Mononuclear cell (primary cell): ENCODE results near the gene IRF8. TPM values are rescaled to one million over a fixed set of nuclear protein-coding genes. Genes with fewer than 3 reads are reported as not detected.
"Not testable (repeated sequence)": the region's sequence is repeated elsewhere in the genome, so short reads cannot be mapped to it uniquely, and the experiment has no call there.

ENCODE experiments used
- H3K27me3 ChIP-seq: 2 replicates; pipeline ENCODE4 v1.6.0; 2011; ENCODE audit warnings: low read length, control low read depth; ENCODE audit not compliant: insufficient read depth
- H3K4me1 ChIP-seq: 2 replicates; pipeline ENCODE4 v1.5.1; 2011; ENCODE audit warnings: mild to moderate bottlenecking, low read length, control low read depth; ENCODE audit not compliant: insufficient read depth
- H3K4me3 ChIP-seq: 2 replicates; pipeline ENCODE4 v1.5.1; 2011; ENCODE audit warnings: mild to moderate bottlenecking, low read length, moderate library complexity
- H3K9me3 ChIP-seq: 2 replicates; pipeline ENCODE4 v1.5.1; 2011; ENCODE audit warnings: low read depth, mild to moderate bottlenecking, control low read depth, low read length
- total RNA-seq: library from RNA; depleted of rRNA; stranded (reverse); fragments of >200 nt; gene quantifications from one replicate; pipeline ENCODE4 v1.2.3, GENCODE V29; 2012

Gene IRF8, protein sequence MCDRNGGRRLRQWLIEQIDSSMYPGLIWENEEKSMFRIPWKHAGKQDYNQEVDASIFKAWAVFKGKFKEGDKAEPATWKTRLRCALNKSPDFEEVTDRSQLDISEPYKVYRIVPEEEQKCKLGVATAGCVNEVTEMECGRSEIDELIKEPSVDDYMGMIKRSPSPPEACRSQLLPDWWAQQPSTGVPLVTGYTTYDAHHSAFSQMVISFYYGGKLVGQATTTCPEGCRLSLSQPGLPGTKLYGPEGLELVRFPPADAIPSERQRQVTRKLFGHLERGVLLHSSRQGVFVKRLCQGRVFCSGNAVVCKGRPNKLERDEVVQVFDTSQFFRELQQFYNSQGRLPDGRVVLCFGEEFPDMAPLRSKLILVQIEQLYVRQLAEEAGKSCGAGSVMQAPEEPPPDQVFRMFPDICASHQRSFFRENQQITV
- 94.9 TPM for total RNA-seq

DNA sequence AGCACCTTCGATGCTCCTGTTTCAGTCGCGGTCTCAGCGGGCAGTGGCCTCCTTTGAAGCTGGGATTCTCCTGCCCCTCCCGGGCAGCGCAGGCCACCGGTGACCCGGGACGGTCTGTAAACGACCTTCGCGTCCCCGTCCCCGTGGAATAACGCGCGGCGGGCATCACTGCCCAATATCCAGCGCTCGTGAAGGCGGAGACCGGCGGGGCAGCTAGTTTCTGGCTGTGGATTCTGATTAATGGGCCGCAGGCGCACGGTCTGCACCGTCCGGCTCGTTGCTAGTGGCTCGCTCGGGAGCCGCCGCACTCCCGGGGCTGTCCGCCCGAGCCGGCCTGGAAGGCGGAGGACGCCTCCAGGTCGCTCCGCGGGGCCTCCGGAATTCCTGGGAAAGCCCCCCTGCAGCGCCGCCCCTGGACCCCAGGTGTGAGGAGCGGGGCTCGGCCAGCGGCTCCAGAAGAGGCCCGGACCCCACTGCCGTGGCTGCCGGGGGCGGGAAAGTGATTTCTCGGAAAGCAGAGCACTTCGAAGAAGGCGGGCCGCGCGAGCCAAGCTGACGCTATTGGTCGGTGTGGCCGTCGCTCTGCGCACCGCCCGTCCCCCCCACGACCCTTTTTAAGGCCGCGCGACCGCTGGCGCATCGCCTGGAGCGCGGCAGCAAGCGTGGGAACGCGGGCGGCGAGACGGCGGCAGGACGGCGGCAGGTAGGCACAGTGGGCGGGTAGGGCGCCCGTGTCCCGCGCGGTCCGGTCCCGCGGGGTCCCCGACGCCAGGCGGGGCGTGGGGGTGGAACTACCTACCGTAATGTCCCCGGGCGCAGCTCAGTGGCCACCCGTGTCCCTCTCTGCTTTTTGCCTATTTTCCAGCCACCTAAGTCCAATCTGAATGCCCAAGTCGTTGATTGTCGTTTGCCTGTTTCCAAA, at the start of gene IRF8:
Gene IRF8, plus strand, starts transcription at position 642 of the 922 bp plus-strand sequence. CDS start 3,854 bp downstream, outside the sequence.
- peaks cover 56% of the 10 kb centered on the region for H3K4me1 ChIP-seq
- peaks cover 4% of the 10 kb centered on the region for H3K27me3 ChIP-seq
- peak within 1 kb of the TSS; percentile 55 for H3K4me3 ChIP-seq
- H3K9me3 ChIP-seq: no peaks in the 10 kb centered on the region

DNA sequence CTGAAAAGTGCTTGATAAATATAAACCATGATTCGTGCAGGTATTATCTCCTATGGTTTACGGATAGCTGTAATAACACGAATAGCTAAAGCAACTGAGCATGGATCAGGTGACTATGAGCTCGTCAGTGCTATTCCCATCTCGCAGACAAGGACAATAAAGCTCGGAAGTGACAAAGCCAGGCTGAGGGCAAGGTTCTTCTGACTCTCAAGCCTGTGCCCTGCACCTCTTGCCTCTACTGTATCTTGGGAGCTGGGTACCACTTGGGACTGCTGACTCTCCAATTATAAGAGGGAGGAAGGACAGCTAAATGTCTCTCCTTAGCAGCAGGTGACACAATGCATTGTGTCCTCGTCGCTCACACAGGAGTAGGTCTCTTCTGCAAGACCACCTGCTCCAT, 49.6 kb upstream of the IRF8 start:
- H3K4me1 ChIP-seq: peaks cover 67% of the 10 kb centered on the region
- H3K27me3 ChIP-seq: no peaks in the 10 kb centered on the region
- H3K9me3 ChIP-seq: no peaks in the 10 kb centered on the region
- no peak overlapping the region for H3K4me3 ChIP-seq

DNA sequence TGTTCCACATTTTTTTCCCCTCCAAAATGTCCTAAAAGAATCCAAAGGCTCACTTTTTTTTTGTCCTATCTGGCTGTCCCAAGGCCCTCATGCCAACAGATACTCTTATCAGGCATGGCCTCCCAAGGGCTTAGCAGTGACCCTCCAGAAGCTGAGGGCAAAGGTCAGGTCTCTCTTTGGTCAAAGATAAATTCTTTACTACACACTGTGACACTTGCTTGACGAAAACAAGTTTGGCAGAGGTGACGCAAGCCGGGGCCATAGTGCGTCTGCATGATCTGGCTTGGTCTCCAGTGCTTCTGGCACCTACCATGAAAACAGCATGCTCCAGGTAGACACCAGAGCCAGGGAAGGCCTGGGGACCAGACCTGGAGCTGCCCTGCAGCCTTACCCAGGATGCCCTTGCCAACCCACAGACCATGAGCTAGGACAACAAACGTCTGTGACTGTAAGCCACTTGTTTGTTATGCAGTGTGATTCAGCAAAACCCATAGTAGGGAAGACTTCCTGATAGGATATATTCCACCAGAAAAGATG, 48.5 kb upstream of the IRF8 start:
- Histone ChIP-seq H3K9me3 (no peaks in the 10 kb centered on the region), H3K4me3 (no peak overlapping the region), H3K27me3 (no peaks in the 10 kb centered on the region), H3K4me1 (peaks cover 67% of the 10 kb centered on the region)

DNA sequence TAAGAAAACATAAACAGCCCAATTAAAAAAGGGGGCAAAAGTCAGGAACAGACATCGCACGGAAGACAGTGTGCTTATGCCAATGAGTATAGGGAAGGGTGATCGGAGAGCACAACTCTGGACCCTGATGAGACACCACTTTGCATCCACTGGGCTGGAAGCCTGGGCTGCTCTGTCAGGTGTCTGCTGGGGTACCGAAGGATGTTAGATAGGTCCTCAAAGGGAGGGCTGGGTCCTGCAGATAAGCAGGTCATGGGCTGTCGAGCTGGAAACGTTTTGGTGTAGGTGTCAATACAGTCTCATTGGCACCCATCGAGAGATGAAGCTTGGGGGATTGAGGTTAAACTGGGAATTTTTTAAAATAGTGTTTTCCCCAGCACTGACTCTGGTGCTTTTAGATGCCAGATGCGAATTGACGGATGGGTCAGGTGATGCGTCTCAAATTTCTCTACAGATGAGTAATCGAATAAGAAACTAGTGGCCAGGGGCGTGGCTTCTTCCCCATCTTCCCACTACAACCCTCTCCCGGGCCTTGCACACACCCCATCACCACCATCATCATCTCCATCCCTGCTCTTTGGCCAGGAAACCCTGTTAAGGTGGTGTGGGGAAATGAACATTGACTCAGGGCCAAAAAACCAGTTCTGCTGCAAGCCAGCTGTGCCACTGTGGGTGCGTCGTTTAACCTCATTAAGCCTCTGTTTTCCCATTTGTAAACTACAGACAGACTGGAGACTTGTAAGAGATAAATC, 47.8 kb upstream of the IRF8 start:
- H3K4me3 ChIP-seq: no peak overlapping the region
- H3K9me3 ChIP-seq: no peaks in the 10 kb centered on the region
- peaks cover 75% of the 10 kb centered on the region for H3K4me1 ChIP-seq
- no peaks in the 10 kb centered on the region for H3K27me3 ChIP-seq

DNA sequence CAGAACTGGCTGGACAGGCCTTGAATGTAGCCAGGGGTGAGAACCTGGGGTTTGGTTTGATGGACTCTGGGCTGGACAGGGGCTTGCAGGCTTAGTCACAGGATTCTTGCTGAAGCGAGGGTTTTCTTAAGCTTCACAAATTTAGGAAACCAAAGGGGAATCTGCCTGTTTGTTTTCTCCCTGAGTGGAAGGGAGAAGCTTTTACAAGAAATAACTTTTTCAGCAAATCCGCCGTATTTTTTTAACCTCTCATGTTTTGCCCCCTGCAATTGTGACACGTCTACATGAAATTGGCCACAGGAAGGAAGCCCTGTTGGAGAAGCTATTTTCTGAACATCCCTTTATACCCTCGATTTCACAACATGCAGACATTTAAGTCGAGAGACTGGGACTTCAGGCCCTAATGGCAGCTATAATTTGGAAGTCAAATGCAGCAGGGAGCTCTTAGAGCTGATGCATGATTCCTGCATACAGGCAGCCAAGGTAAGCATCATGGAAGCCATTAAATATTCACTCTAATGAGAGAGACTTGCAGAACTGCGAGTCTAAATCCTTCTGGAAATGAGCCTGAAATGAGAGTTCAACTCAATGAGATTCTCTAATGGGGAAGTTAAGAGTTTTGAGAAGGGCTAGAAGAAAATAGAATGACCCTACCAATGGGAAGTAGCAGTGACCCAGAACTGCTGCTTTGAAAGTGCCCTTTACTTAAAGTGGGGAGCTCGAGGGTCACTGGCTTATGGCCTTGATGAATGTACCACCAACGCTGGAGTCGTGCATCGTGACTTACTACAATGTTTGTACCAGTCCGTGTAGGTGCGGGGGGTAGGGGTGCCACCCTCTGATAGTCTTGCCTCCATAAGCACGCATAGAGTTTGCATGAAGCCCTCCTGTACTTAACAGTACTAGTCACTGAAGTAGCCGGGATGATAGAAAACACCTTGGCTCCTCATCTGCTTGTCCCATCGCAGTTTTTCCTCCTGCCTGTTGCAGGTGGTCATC, 45.1 kb upstream of the IRF8 start:
- Histone ChIP-seq H3K9me3 (no peaks in the 10 kb centered on the region), H3K4me1 (peaks cover 86% of the 10 kb centered on the region), H3K4me3 (no peak overlapping the region), H3K27me3 (no peaks in the 10 kb centered on the region)

DNA sequence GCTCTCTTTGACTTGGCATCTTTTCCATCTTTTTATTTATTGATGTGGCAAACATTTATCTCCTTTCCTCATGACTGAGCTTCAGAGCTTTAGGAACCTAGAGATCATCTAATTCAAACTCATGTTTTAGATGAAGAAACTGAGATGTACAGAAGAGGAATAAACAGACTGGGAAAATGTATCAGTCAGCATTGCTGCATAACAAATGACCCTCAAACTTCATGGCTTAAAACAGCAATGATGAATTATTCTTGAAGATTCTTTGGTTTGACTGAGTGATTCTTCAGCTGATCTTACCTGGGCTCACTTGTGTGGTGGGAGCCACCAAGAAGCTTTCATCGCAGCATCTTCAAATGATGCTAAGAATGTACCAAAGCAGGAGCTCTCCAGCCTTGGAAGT, 44.0 kb upstream of the IRF8 start:
- Histone ChIP-seq H3K27me3 (no peaks in the 10 kb centered on the region), H3K4me1 (peaks cover 90% of the 10 kb centered on the region), H3K9me3 (no peaks in the 10 kb centered on the region), H3K4me3 (no peak overlapping the region)

DNA sequence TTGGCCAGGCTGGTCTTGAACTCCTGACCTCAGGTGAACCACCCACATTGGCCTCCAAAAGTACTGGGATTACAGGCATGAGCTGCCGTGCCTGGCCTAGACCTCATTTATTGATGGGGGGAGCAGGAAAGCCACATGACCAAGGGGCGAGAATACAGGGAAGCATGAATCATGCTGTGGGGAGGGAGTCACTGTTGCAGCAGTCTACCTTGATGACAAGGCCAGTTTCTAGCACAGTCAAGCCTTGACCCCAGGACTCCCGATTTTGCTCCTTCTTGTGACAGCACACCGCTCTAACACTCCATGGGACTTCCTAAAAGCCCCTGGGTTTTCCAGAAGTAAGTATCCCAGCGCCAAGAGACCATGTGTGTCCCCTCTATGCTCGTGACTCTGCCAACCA, 42.9 kb upstream of the IRF8 start:
- no peaks in the 10 kb centered on the region for H3K27me3 ChIP-seq
- H3K4me1 ChIP-seq: peaks cover 86% of the 10 kb centered on the region
- no peaks in the 10 kb centered on the region for H3K9me3 ChIP-seq
- H3K4me3 ChIP-seq: no peak overlapping the region

DNA sequence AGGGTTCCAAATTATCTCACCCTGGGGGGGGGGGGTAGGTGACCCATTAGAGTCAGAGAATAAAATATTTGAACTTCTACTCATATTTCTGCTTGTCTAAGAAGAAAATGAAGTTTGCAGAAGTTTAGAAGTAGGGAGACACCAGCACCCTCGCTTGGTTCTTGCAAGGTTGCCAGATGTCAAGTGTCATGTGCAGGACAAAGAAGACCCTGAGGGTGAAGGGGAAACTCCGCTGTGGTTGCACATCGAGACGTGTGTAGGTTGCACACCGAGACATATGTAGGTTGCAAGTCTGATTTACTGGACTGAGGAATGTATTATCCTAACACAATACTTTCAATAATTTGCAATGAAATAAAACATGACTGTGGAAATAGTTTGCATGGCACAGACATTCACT, 42.4 kb upstream of the IRF8 start:
- Histone ChIP-seq H3K27me3 (no peaks in the 10 kb centered on the region), H3K4me3 (no peak overlapping the region), H3K9me3 (no peaks in the 10 kb centered on the region), H3K4me1 (peaks cover 81% of the 10 kb centered on the region)

DNA sequence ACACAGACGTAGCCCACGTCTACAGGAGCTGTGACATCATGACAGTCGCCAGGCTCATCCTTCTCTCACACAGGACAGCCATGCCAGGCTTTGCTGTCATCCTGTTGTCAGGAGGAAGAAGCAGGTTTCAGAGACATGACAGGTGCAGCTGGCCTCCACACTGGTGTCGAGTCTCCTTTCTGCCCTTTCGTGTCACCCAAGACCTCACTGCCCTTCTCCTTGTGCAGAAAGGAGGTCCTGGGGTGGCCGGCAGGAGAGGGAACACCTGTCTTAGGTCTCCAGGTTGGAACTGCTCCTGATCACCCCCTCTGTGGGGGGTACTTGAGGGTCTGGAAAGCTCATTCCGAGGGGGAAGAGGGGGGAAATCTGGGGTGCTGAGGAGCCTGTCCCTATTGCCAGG, 41.6 kb upstream of the IRF8 start:
- Histone ChIP-seq H3K4me3 (no peak overlapping the region), H3K27me3 (no peaks in the 10 kb centered on the region), H3K9me3 (no peaks in the 10 kb centered on the region), H3K4me1 (peaks cover 74% of the 10 kb centered on the region)

DNA sequence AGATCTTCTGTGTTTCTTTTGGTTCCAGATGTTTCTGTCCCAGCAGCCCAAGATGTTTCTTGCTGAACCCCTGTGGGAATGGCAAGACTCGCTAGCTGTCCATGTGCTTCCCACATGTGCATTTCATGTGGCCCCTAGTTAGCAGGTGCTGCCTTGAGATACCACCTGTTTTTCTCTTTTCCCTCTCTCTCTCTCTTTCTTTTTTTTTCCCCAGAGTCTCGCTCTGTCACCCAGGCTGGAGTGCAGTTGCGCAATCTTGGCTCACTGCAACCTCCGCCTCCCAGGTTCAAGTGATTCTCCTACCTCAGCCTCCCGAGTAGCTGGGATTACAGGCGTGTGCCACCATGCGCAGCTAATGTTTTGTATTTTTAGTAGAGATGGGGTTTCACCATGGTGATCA, 40.4 kb upstream of the IRF8 start:
- H3K4me1 ChIP-seq: peaks cover 68% of the 10 kb centered on the region
- not testable (repeated sequence) for H3K9me3 ChIP-seq, H3K27me3 ChIP-seq, H3K4me3 ChIP-seq

DNA sequence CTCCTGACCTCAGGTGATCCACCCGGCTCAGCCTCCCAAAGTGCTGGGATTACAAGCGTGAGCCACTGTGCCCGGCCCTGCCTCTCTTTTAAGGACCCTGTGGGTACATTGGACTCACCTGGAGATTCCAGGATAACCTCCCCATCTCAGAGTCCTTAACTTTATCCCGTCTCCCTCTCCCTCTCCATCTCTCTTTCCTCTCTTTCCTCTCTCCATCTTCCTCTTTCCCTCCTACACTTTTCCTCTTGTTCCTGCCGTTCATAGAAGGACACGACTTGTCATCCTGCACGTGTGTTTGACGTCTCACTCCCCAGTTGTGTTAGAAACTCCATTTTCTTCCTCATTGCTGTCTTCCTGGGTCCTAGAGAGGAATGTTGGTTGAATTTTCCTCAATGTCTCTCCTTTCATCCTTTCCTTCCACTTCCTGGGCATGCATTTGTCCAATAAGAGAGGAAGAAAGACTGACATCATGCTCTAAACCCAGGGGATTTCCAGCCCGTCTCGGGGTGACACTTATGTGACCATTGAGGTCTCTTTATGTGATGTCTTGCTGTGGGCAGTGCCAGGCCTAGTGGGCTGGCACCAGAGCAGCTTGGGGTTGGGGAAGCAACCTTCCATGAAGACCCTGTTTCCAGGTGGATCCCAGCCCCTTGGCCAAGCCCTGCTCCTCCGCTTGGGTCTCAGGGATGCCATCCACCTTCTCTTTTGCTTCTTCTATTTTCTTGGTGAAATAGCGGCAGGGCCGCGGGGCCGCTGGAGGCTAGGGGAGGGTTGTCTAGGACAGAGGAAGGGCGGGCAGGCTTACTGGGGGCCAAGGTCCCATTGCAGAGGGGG, 39.8 kb upstream of the IRF8 start:
- H3K9me3 ChIP-seq: no peaks in the 10 kb centered on the region
- H3K4me1 ChIP-seq: peaks cover 62% of the 10 kb centered on the region
- H3K4me3 ChIP-seq: no peak overlapping the region
- H3K27me3 ChIP-seq: no peaks in the 10 kb centered on the region

DNA sequence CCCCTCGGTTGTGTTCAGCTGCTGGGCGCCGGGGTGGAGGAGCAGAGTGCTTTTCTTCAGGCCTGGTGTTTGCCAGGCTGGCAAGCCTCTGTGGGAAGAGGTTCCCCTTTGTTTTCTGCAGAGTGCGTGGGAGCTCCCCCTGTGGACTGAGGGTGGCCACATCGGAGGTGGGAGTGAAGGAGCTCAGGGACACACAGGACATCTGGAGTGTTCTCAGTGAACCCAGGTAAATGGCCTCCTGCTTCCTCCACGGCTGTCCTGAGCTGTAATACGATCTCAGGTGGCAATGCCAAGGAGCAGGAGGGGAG, 39.2 kb upstream of the IRF8 start:
- H3K4me3 ChIP-seq: no peak overlapping the region
- peaks cover 56% of the 10 kb centered on the region for H3K4me1 ChIP-seq
- H3K9me3 ChIP-seq: no peaks in the 10 kb centered on the region
- no peaks in the 10 kb centered on the region for H3K27me3 ChIP-seq

DNA sequence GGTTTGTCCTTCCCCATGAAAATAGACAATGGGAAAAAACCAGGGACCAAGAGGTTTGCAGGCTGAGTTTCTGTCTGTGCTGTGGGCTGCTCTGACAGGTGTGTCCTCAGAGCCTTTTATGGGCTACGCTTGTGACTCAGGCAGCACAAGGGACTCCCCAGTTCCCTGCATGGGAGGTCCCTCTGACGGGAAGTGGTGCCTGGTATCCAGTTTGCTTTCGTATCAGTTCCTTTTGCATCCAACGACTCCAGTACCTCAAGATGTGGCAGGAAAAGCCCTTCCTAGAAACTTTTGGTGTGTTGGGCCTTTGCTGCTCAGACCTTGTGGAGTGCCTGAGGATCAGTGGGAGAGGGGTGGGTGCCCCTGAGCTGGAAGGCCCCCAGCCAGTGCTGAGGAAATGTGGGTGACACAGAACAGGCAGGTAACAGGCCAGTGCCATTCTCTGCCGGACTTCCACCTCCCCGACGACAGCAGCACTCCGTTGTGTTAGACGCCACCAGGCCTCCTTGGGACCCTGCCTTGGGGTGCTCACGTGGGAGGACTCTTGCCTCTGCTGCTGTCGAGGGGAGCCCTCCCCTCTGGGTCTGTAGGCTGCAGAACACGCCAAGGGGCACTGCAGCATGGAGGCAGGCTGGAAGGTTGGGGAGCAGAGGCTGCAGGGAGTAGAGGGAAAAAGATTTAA, 38.4 kb upstream of the IRF8 start:
- no peaks in the 10 kb centered on the region for H3K9me3 ChIP-seq
- H3K4me1 ChIP-seq: peaks cover 50% of the 10 kb centered on the region
- no peaks in the 10 kb centered on the region for H3K27me3 ChIP-seq
- no peak overlapping the region for H3K4me3 ChIP-seq
